K562 (cell line): ENCODE data around the gene MIDN. TPM values are rescaled to one million over a fixed set of nuclear protein-coding genes. Genes with fewer than 3 reads are reported as not detected.

Source experiments
- CSDE1 ChIP-seq, 2 experiments: fragments of 450-650 bp; IDR thresholded peaks; 2 replicates each; pipeline ENCODE4 v1.6.1; 2016; ENCODE audit warnings: mild to moderate bottlenecking in 1 of 2
- FOXJ2 ChIP-seq: fragments of 200-800 bp; sonication (Bioruptor generic); IDR thresholded peaks from 2 replicates; pipeline ENCODE4 v1.6.1; 2016; ENCODE audit warnings: missing genetic modification characterization, missing compliant biosample characterization
- GATAD2A ChIP-seq: fragments of 450-650 bp; IDR thresholded peaks from 2 replicates; pipeline ENCODE4 v1.6.1; 2017
- HDGF ChIP-seq: fragments of 450-650 bp; IDR thresholded peaks from 2 replicates; pipeline ENCODE4 v1.6.1; 2016
- HNRNPUL1 ChIP-seq: fragments of 200-400 bp; formaldehyde crosslinking; IDR thresholded peaks from 2 replicates; pipeline ENCODE4 v1.6.1; 2017; ENCODE audit warnings: low read length
- ILF3 ChIP-seq: fragments of 450-650 bp; IDR thresholded peaks from 2 replicates; pipeline ENCODE4 v1.6.1; 2018; ENCODE audit warnings: antibody characterized with exemption, mild to moderate bottlenecking, moderate library complexity, borderline replicate concordance
- KLF16 ChIP-seq: IDR thresholded peaks from 2 replicates; pipeline ENCODE4 v1.6.1; 2016; ENCODE audit warnings: antibody characterized with exemption
- MBD2 ChIP-seq: sonication (generic); IDR thresholded peaks from 2 replicates; pipeline ENCODE4 v1.6.1; 2016; ENCODE audit warnings: low read depth, borderline replicate concordance
- MITF ChIP-seq: IDR thresholded peaks from 2 replicates; pipeline ENCODE4 v1.6.1; 2014; ENCODE audit warnings: antibody characterized with exemption
- MYBL2 ChIP-seq, 2 experiments: fragments of 450-650 bp in 1 of 2; sonication (generic) in 1 of 2; formaldehyde crosslinking in 1 of 2; IDR thresholded peaks; 2 replicates each; pipeline versions ENCODE4 v1.6.1 to v1.8.1; 2017 to 2022; ENCODE audit warnings: borderline replicate concordance in 1 of 2, inconsistent platforms in 1 of 2, low read depth in 1 of 2, mild to moderate bottlenecking in 1 of 2, missing genetic modification reagents in 1 of 2, moderate library complexity in 1 of 2
- NR2C2 ChIP-seq, 2 experiments: fragments of 200-800 bp in 1 of 2; sonication (Bioruptor generic) in 1 of 2; sonication (generic) in 1 of 2; formaldehyde crosslinking in 1 of 2; IDR thresholded peaks; 2 replicates each; pipeline versions ENCODE4 v1.6.1 to v1.8.0; 2016 to 2022; ENCODE audit warnings: mild to moderate bottlenecking in 1 of 2, missing compliant biosample characterization in 1 of 2, missing genetic modification characterization in 1 of 2, missing genetic modification reagents in 1 of 2
- PTRF ChIP-seq: fragments of 450-650 bp; IDR thresholded peaks from 2 replicates; pipeline ENCODE4 v1.6.1; 2016; ENCODE audit warnings: mild to moderate bottlenecking, missing genetic modification characterization, missing compliant biosample characterization
- RFX1 ChIP-seq: fragments of 450-650 bp; IDR thresholded peaks from 2 replicates; pipeline ENCODE4 v1.6.1; 2016; ENCODE audit warnings: mild to moderate bottlenecking, moderate library complexity
- SMAD2 ChIP-seq: fragments of 150-350 bp; IDR thresholded peaks from 2 replicates; pipeline ENCODE4 v1.6.1; 2014; ENCODE audit warnings: low read depth, mild to moderate bottlenecking, low read length
- SNRNP70 ChIP-seq: fragments of 200-400 bp; formaldehyde crosslinking; optimal IDR thresholded peaks from 2 replicates; pipeline ENCODE3; 2017; ENCODE audit warnings: low read depth, low read length
- STAG1 ChIP-seq: sonication (generic); formaldehyde crosslinking; IDR thresholded peaks from 2 replicates; pipeline ENCODE4 v1.5.0; 2020; ENCODE audit warnings: missing genetic modification reagents, borderline replicate concordance
- TGIF2 ChIP-seq: sonication (generic); formaldehyde crosslinking; IDR thresholded peaks from 2 replicates; pipeline ENCODE4 v1.8.1; 2022; ENCODE audit warnings: mild to moderate bottlenecking, missing genetic modification reagents, moderate library complexity
- U2AF1 ChIP-seq: fragments of 200-400 bp; formaldehyde crosslinking; optimal IDR thresholded peaks from 2 replicates; pipeline ENCODE3; 2017; ENCODE audit warnings: mild to moderate bottlenecking, low read depth, low read length, moderate library complexity
- WHSC1 ChIP-seq: IDR thresholded peaks from one replicate; pipeline ENCODE4 v1.6.1; 2012; ENCODE audit warnings: low read length, control low read depth, inconsistent platforms
- ZNF23 ChIP-seq: fragments of 250-450 bp; sonication (Bioruptor Pico); IDR thresholded peaks from 2 replicates; pipeline ENCODE4 v1.4.0; 2020; ENCODE audit warnings: mild to moderate bottlenecking
- ZNF24 ChIP-seq: fragments of 450-650 bp; IDR thresholded peaks from 2 replicates; pipeline ENCODE4 v1.6.1; 2016
- ZNF436 ChIP-seq: fragments of 250-450, 450-650 bp; sonication (Bioruptor Pico); formaldehyde crosslinking; IDR thresholded peaks from 2 replicates; pipeline ENCODE4 v1.7.0; 2020; ENCODE audit warnings: mild to moderate bottlenecking
- ZNF695 ChIP-seq: fragments of 450-650 bp; formaldehyde crosslinking; IDR thresholded peaks from 2 replicates; pipeline ENCODE4 v1.4.0; 2020; ENCODE audit warnings: mild to moderate bottlenecking, moderate library complexity
- ZNF696 ChIP-seq: fragments of 250-450 bp; sonication (Bioruptor Pico); conservative IDR thresholded peaks from 2 replicates; pipeline ENCODE4 v1.4.0; 2020; ENCODE audit warnings: mild to moderate bottlenecking, moderate library complexity
- polyA plus RNA-seq, 8 experiments: library from polyadenylated mRNA; depleted of rRNA in 4 of 8; stranded (reverse) in 5 of 8; unstranded in 3 of 8; fragments of >200 nt; fragmentation: Nextera tagmentation in 2 of 8; fragmentation: Illumina TruSeq in 1 of 8; extraction: Ambion mirVana in 2 of 8; extraction: Trizol in 1 of 8; gene quantifications; 2 replicates each; pipeline versions ENCODE4 v1.2.1 to v1.2.3, GENCODE V29; 2011 to 2014; ENCODE audit warnings: inconsistent platforms in 1 of 8, missing spikeins in 1 of 8
- total RNA-seq, 7 experiments: library from RNA; depleted of rRNA in 6 of 7; stranded (reverse); fragments of >200 nt in 6 of 7; fragmentation: Illumina TruSeq in 2 of 7; extraction: Trizol in 2 of 7; gene quantifications; 2 replicates each; pipeline versions ENCODE4 v1.2.1 to v1.2.3, GENCODE V29; 2011 to 2021; ENCODE audit warnings: low replicate concordance in 1 of 7
- TF ChIP-seq, protein P1 (sequence below): fragments of 250-450 bp; sonication (Bioruptor Pico); IDR thresholded peaks from 2 replicates; pipeline ENCODE4 v1.4.0; 2020; ENCODE audit warnings: mild to moderate bottlenecking
- TF ChIP-seq, protein P2 (sequence below): fragments of 250-450 bp; sonication (Bioruptor Pico); IDR thresholded peaks from 2 replicates; pipeline ENCODE4 v1.5.0; 2020; ENCODE audit warnings: mild to moderate bottlenecking

MIDN gene
- total and polyA plus RNA-seq, 9 of the 15 experiments (the other 6 are each of a cell fraction or from before 2014, with no cell fraction given) = 0.17 to 120 (median 10.1) TPM

DNA sequence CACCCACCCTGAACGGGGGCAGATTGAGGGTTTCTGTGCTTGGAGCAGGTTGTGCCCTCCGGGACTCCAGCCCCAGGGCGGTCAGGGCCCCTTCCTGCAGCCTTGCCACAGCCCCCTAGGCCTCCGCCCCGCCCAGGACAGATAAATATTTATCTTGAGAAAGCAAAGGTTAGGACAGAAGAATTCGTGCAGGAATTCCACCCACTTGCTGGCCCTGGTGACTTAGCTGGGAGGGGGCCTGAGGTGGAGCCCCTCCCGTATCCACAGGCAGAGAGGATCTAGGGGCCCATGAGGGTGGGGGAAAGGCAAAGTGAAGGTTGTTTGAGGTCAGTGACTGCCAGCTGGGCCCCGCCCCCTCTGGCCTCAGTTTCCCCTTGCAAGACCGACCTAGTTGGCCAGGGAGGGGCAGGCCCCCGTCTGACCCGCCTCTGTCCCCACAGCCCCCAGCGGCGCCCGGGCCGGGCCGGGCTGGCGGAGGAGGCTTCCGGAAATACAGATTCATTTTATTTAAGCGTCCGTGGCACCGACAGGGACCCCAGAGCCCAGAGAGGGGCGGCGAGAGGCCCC lies 5.2 kb downstream of the MIDN start (continued):
- TF ChIP-seq MITF (no peak), ZNF23 (CRISPR knock-in tag) (no peak), TGIF2 (CRISPR knock-in tag) (no peak; the same call in 1 of the 2 replicates), ZNF24 (no peak), U2AF1 (no peak), MYBL2 (IDR thresholded peaks at IDR 0.05; ENCODE audit: low read depth) (no peak), MYBL2 (CRISPR knock-in tag; IDR thresholded peaks at IDR 0.05; ENCODE audit: borderline replicate concordance) (no peak), NR2C2 (CRISPR knock-in tag; IDR thresholded peaks at IDR 0.05) (no peak), NR2C2 (tag; IDR thresholded peaks at IDR 0.05) (peak; percentile 11; the same call in 1 of the 2 replicates), SNRNP70 (no peak), ZNF436 (CRISPR knock-in tag) (no peak), MBD2 (no peak), ZNF696 (CRISPR knock-in tag) (no peak), CSDE1 (IDR thresholded peaks at IDR 0.05) (no peak), STAG1 (no peak), WHSC1 (no peak), KLF16 (no peak), PTRF (tag) (no peak), RFX1 (no peak), HNRNPUL1 (no peak), SMAD2 (no peak), ILF3 (no peak), ZNF695 (no peak), HDGF (no peak), GATAD2A (no peak), FOXJ2 (tag) (no peak)
- TF ChIP-seq, protein P1, sequence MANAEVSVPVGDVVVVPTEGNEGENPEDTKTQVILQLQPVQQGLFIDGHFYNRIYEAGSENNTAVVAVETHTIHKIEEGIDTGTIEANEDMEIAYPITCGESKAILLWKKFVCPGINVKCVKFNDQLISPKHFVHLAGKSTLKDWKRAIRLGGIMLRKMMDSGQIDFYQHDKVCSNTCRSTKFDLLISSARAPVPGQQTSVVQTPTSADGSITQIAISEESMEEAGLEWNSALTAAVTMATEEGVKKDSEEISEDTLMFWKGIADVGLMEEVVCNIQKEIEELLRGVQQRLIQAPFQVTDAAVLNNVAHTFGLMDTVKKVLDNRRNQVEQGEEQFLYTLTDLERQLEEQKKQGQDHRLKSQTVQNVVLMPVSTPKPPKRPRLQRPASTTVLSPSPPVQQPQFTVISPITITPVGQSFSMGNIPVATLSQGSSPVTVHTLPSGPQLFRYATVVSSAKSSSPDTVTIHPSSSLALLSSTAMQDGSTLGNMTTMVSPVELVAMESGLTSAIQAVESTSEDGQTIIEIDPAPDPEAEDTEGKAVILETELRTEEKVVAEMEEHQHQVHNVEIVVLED (CRISPR knock-in tag) = no peak
- TF ChIP-seq, protein P2, sequence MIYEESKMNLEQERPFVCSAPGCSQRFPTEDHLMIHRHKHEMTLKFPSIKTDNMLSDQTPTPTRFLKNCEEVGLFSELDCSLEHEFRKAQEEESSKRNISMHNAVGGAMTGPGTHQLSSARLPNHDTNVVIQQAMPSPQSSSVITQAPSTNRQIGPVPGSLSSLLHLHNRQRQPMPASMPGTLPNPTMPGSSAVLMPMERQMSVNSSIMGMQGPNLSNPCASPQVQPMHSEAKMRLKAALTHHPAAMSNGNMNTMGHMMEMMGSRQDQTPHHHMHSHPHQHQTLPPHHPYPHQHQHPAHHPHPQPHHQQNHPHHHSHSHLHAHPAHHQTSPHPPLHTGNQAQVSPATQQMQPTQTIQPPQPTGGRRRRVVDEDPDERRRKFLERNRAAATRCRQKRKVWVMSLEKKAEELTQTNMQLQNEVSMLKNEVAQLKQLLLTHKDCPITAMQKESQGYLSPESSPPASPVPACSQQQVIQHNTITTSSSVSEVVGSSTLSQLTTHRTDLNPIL (CRISPR knock-in tag) = no peak
